ENCODE results near the gene AGBL1. TPM values are rescaled to one million over a fixed set of nuclear protein-coding genes. Genes with fewer than 3 reads are reported as not detected.

The AGBL1 gene
- polyA plus RNA-seq (2011; rRNA removed) (not detected in 2 replicates), polyA plus RNA-seq (2017; fragmentation: RNase III; extraction: RNeasy Plus Mini Kit Qiagen cat#74134 plus additional on column Dnase treatment) (not detected in 3 replicates), polyA minus RNA-seq (2011; rRNA and poly(A)+ RNA removed) (not detected in 2 replicates)
- polyA plus RNA-seq (2012; cell fraction: cytosol; rRNA removed) = not detected in 2 replicates
- not detected in 2 replicates for polyA plus RNA-seq (2012; cell fraction: nucleus; rRNA removed)

DNA sequence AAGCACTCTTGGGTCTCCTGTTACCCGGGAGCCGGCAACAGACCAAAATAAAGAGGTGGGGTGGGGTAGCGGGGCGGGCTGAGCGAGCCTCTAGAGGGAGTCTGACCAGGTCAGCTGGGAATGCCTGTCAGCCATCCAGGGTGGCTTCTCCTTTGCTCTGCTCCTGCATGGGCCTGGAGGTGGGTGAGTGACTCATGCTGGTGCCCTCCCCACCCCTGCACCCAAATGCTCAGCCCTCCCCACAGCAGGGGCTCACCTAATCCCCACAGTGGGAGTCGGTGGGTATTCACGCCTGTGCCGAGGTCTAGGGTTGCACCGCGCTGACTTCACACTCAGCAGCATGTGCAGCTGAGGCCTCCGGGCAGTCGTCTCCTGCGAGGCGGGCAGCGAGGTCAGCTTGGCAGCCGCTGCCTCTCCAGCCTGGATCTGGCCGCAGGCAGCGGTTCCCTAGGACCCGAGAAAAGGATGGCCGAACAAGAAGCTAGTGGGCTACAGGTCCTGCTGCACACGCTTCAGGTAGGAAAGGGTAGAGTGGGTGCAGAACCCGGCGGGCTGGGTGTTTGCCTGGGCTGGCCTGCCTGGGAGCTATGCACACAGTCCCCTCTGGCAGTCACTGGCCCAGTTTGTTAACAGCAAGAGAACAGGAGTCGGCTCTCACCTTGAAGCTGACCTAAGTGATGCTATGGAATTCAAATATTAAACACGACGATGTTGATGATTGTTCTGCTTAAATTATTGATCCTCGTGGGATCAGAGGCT is at the start of gene AGBL1:
Gene AGBL1 (plus strand): TSS at position 364 of the 759 bp plus-strand sequence.
- no peak for DNase-seq (ENCODE audit: low read depth in 1 of 2, low spot score in 1 of 2)
- H3K4me1 ChIP-seq = no peaks in the 10 kb centered on the region
- 29% methylated on average over 20 of the region's 27 CpGs for WGBS (ENCODE audit: missing lambda C conversion rate)
- FAIRE-seq = no peak
- ChIA-PET CTCF (interaction anchor here (0.8 to 1.0 kb wide), 2 partner anchors 214 to 221 kb away, joined by 3 to 4 read pairs; no protein-coding TSS in a partner anchor), POLR2A (no interaction called here)
- no peak within 1 kb of the TSS for H3K4me2 ChIP-seq
- no peaks in the 10 kb centered on the region for H3K9me3 ChIP-seq
- peak in 1 of 2 experiments; percentile 53; a peak in 3 of 6 replicates for ATAC-seq
- H3K27ac ChIP-seq = no peak within 1 kb of the TSS
- TF ChIP-seq EP300 (IDR thresholded peaks at IDR 0.05) (no peak), TFCP2L1 (CRISPR knock-in tag; IDR thresholded peaks at IDR 0.05) (no peak), POLR2AphosphoS2 (conservative IDR thresholded peaks at IDR 0.05; ENCODE audit: low read length) (no peak), KDM1A (IDR thresholded peaks at IDR 0.05; ENCODE audit: low read depth) (no peak), RFX5 (IDR thresholded peaks at IDR 0.05) (no peak), CHD4 (IDR thresholded peaks at IDR 0.05; ENCODE audit: borderline replicate concordance) (no peak), NR3C1 (IDR thresholded peaks at IDR 0.05) (no peak), MYC (IDR thresholded peaks at IDR 0.05; ENCODE audit: borderline replicate concordance, low read length) (no peak), NFE2L2 (conservative IDR thresholded peaks at IDR 0.05; ENCODE audit: low read length) (no peak)
- TF ChIP-seq, protein P1, sequence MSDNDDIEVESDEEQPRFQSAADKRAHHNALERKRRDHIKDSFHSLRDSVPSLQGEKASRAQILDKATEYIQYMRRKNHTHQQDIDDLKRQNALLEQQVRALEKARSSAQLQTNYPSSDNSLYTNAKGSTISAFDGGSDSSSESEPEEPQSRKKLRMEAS (IDR thresholded peaks at IDR 0.05) = no peak
- TF ChIP-seq, protein P2, sequence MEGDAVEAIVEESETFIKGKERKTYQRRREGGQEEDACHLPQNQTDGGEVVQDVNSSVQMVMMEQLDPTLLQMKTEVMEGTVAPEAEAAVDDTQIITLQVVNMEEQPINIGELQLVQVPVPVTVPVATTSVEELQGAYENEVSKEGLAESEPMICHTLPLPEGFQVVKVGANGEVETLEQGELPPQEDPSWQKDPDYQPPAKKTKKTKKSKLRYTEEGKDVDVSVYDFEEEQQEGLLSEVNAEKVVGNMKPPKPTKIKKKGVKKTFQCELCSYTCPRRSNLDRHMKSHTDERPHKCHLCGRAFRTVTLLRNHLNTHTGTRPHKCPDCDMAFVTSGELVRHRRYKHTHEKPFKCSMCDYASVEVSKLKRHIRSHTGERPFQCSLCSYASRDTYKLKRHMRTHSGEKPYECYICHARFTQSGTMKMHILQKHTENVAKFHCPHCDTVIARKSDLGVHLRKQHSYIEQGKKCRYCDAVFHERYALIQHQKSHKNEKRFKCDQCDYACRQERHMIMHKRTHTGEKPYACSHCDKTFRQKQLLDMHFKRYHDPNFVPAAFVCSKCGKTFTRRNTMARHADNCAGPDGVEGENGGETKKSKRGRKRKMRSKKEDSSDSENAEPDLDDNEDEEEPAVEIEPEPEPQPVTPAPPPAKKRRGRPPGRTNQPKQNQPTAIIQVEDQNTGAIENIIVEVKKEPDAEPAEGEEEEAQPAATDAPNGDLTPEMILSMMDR (IDR thresholded peaks at IDR 0.05) = no peak
- TF ChIP-seq, protein P3, sequence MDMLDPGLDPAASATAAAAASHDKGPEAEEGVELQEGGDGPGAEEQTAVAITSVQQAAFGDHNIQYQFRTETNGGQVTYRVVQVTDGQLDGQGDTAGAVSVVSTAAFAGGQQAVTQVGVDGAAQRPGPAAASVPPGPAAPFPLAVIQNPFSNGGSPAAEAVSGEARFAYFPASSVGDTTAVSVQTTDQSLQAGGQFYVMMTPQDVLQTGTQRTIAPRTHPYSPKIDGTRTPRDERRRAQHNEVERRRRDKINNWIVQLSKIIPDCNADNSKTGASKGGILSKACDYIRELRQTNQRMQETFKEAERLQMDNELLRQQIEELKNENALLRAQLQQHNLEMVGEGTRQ (IDR thresholded peaks at IDR 0.05) = no peak
- TF ChIP-seq, protein P4, sequence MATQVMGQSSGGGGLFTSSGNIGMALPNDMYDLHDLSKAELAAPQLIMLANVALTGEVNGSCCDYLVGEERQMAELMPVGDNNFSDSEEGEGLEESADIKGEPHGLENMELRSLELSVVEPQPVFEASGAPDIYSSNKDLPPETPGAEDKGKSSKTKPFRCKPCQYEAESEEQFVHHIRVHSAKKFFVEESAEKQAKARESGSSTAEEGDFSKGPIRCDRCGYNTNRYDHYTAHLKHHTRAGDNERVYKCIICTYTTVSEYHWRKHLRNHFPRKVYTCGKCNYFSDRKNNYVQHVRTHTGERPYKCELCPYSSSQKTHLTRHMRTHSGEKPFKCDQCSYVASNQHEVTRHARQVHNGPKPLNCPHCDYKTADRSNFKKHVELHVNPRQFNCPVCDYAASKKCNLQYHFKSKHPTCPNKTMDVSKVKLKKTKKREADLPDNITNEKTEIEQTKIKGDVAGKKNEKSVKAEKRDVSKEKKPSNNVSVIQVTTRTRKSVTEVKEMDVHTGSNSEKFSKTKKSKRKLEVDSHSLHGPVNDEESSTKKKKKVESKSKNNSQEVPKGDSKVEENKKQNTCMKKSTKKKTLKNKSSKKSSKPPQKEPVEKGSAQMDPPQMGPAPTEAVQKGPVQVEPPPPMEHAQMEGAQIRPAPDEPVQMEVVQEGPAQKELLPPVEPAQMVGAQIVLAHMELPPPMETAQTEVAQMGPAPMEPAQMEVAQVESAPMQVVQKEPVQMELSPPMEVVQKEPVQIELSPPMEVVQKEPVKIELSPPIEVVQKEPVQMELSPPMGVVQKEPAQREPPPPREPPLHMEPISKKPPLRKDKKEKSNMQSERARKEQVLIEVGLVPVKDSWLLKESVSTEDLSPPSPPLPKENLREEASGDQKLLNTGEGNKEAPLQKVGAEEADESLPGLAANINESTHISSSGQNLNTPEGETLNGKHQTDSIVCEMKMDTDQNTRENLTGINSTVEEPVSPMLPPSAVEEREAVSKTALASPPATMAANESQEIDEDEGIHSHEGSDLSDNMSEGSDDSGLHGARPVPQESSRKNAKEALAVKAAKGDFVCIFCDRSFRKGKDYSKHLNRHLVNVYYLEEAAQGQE (IDR thresholded peaks at IDR 0.05) = no peak
- no peak within 1 kb of the TSS for H3K4me3 ChIP-seq

DNA sequence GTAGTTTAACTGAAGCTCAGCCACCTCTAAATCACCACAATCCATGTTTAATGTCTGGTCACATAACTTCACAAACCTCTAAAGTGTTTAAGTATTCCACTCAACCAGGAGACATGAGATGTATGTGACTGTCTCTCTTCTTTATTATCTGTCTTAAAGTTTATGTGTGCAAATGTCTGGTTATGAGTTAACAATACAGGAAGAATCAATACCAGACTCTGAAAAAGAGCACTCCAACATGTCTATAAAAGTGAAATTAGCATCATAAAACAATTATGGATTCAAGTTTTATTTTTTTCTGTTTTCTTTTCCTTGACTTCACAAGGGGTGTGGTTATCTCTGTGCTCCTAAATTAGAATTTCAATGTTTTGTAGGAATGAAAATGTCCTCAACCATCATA is 44.8 kb upstream of the AGBL1 start:
- CTCF ChIA-PET = no interaction called here
- Histone ChIP-seq H3K27ac (no peak overlapping the region), H3K4me2 (no peak overlapping the region), H3K4me1 (no peaks in the 10 kb centered on the region), H3K4me3 (no peak overlapping the region), H3K9me3 (no peaks in the 10 kb centered on the region)
- DNase-seq (ENCODE audit: low read depth in 1 of 2, low spot score in 1 of 2) = no peak
- POLR2A ChIA-PET = no interaction called here
- FAIRE-seq = no peak
- ATAC-seq = no peak
- TF ChIP-seq HOXA7 (CRISPR knock-in tag; IDR thresholded peaks at IDR 0.05) = no peak
- no peak for TF ChIP-seq RAD21 (conservative IDR thresholded peaks at IDR 0.05 in 1 of 2, IDR thresholded peaks at IDR 0.05 in 1 of 2)
- TF ChIP-seq RCOR1 (IDR thresholded peaks at IDR 0.05; ENCODE audit: low read depth, low read length) = no peak
- TF ChIP-seq NPAS2 (CRISPR knock-in tag; IDR thresholded peaks at IDR 0.05; ENCODE audit: borderline replicate concordance) = no peak
- no peak for TF ChIP-seq TFCP2L1 (CRISPR knock-in tag; IDR thresholded peaks at IDR 0.05)
- TF ChIP-seq, protein P5, sequence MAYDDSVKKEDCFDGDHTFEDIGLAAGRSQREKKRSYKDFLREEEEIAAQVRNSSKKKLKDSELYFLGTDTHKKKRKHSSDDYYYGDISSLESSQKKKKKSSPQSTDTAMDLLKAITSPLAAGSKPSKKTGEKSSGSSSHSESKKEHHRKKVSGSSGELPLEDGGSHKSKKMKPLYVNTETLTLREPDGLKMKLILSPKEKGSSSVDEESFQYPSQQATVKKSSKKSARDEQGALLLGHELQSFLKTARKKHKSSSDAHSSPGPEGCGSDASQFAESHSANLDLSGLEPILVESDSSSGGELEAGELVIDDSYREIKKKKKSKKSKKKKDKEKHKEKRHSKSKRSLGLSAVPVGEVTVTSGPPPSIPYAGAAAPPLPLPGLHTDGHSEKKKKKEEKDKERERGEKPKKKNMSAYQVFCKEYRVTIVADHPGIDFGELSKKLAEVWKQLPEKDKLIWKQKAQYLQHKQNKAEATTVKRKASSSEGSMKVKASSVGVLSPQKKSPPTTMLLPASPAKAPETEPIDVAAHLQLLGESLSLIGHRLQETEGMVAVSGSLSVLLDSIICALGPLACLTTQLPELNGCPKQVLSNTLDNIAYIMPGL (CRISPR knock-in tag; IDR thresholded peaks at IDR 0.05; ENCODE audit: borderline replicate concordance) = no peak
- TF ChIP-seq RNF2 (IDR thresholded peaks at IDR 0.05; ENCODE audit: borderline replicate concordance, low read depth) = no peak
- no peak for TF ChIP-seq EHF (CRISPR knock-in tag; IDR thresholded peaks at IDR 0.05)
- no peak for TF ChIP-seq PHF8 (IDR thresholded peaks at IDR 0.05; ENCODE audit: borderline replicate concordance, low read depth)
- TF ChIP-seq, protein P6, sequence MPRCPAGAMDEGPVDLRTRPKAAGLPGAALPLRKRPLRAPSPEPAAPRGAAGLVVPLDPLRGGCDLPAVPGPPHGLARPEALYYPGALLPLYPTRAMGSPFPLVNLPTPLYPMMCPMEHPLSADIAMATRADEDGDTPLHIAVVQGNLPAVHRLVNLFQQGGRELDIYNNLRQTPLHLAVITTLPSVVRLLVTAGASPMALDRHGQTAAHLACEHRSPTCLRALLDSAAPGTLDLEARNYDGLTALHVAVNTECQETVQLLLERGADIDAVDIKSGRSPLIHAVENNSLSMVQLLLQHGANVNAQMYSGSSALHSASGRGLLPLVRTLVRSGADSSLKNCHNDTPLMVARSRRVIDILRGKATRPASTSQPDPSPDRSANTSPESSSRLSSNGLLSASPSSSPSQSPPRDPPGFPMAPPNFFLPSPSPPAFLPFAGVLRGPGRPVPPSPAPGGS (IDR thresholded peaks at IDR 0.05) = no peak
- no peak for TF ChIP-seq POLR2A (IDR thresholded peaks at IDR 0.05; ENCODE audit: low read length)
- TF ChIP-seq TP53 (CRISPR knock-in tag; IDR thresholded peaks at IDR 0.05) = no peak

Data from A549 (cell line).